Activated CD8-positive, alpha-beta T cell treated with anti-CD3 and anti-CD28 coated beads, Interleukin-2, amount 10 ng/mL, durations not matched to agents 7 days and 5 days (primary cell): ENCODE data around the gene GRIA3. TPM values are rescaled to one million over a fixed set of nuclear protein-coding genes. Genes with fewer than 3 reads are reported as not detected.

Experiments
- ATAC-seq: fragments of 150-1000 bp; cut with Tn5 transposase; one replicate; pipeline ENCODE4 v1.10.0; 2021; ENCODE audit warnings: moderate library complexity
- CTCF ChIA-PET: fragments of 350-600 bp; sonication (Branson Sonifier 250); formaldehyde crosslinking; loops from one replicate; lab custom pipeline; 2021; ENCODE audit warnings: antibody characterized with exemption; lab: Charles Lee
- POLR2A ChIA-PET: fragments of 350-600 bp; sonication (Branson Sonifier 250); formaldehyde crosslinking; loops from one replicate; lab custom pipeline; 2021; ENCODE audit warnings: antibody characterized with exemption; lab: Charles Lee
- DNase-seq: peaks from one replicate; pipeline ENCODE4 v3.0.0-alpha.2; 2020
- H3K27ac Mint-ChIP-seq: one replicate; pipeline ENCODE4 v1.8.0; 2021; ENCODE audit warnings: mild to moderate bottlenecking, mixed read lengths
- H3K27me3 Mint-ChIP-seq: one replicate; pipeline ENCODE4 v1.8.0; 2021; ENCODE audit warnings: low read depth, mixed read lengths
- H3K36me3 Mint-ChIP-seq: one replicate; pipeline ENCODE4 v1.8.0; 2021; ENCODE audit warnings: low read depth, mixed read lengths
- H3K4me1 Mint-ChIP-seq: one replicate; pipeline ENCODE4 v1.8.0; 2021; ENCODE audit warnings: low read depth, mixed read lengths
- H3K4me3 Mint-ChIP-seq: one replicate; pipeline ENCODE4 v1.8.0; 2021; ENCODE audit warnings: mild to moderate bottlenecking, mixed read lengths
- H3K9me3 Mint-ChIP-seq: one replicate; pipeline ENCODE4 v1.8.0; 2022; ENCODE audit warnings: mixed read lengths; ENCODE audit not compliant: insufficient read depth
- total RNA-seq, 2 experiments: library from RNA; stranded (reverse); gene quantifications; one replicate each; pipeline ENCODE4 v1.2.3, GENCODE V29; 2021

Gene GRIA3
- total RNA-seq, 2 experiments from 2014 or later, result not detected

GRCh38 chrX:123202523-123202922 lies 18.4 kb downstream of the GRIA3 start:
- ATAC-seq, result no peak
- ChIA-PET CTCF (no interaction called here), POLR2A (no interaction called here)
- H3K36me3 Mint-ChIP-seq, result no peaks in the 10 kb centered on the region
- no peaks in the 10 kb centered on the region for H3K9me3 Mint-ChIP-seq
- H3K27me3 Mint-ChIP-seq, result no peaks in the 10 kb centered on the region
- H3K4me3 Mint-ChIP-seq, result no peak overlapping the region
- no peak for DNase-seq
- H3K27ac Mint-ChIP-seq, result no peak overlapping the region
- no peaks in the 10 kb centered on the region for H3K4me1 Mint-ChIP-seq

DNA sequence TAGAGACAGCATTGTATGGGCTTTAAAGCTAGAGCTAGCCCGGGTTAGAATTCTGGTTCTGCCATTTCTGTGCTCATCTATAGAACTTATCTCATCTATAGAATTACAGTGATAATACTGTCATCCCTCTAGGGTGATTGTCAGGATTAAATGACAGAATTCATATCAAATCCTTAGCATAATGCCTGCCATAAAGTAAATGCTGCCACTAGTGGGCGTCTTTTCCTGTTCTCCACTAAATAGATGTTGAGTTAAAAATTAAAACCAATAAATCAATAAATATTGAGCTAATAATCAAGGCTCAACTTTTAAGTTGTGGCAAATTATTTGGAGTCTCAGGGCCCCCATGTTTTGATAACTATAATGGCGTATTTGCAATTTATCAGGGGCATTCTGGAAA lies 19.7 kb downstream of the GRIA3 start:
- CTCF ChIA-PET, result no interaction called here
- POLR2A ChIA-PET, result no interaction called here
- Mint-ChIP-seq H3K4me3 (no peak overlapping the region), H3K4me1 (no peaks in the 10 kb centered on the region), H3K9me3 (no peaks in the 10 kb centered on the region), H3K36me3 (no peaks in the 10 kb centered on the region), H3K27me3 (no peaks in the 10 kb centered on the region), H3K27ac (no peak overlapping the region)
- ATAC-seq (no peak), DNase-seq (no peak)

- no peaks in the 10 kb centered on the region for H3K4me1 Mint-ChIP-seq
- H3K9me3 Mint-ChIP-seq, result no peaks in the 10 kb centered on the region
- no peaks in the 10 kb centered on the region for H3K36me3 Mint-ChIP-seq
- no peak for ATAC-seq
- CTCF ChIA-PET, result no interaction called here
- no peaks in the 10 kb centered on the region for H3K27me3 Mint-ChIP-seq
- no peak overlapping the region for H3K27ac Mint-ChIP-seq
- H3K4me3 Mint-ChIP-seq, result no peak overlapping the region
- no peak for DNase-seq
- POLR2A ChIA-PET, result no interaction called here
These were observed 22.1 kb downstream of the GRIA3 start for GRCh38 chrX:123206176-123206575.

DNA sequence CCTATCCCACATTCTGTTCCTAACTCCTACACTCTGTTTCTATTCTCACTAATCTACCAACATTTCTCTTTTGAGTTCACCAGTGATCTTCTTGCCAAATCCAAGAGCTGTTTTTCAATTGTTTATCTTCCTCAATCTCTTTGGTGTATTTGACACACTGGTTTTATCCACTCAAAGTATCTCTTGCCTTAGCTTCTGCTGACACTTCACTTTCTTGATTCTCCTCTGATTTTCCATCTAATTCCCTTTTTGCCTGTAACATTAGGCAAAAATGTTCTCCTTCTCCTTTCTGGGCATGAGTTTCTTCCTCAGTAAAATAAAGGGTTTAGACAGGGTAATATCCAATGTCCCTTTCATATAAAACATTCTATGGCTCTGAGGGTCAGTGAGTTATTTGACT lies 26.2 kb downstream of the GRIA3 start:
- DNase-seq, result no peak
- Mint-ChIP-seq H3K4me3 (no peak overlapping the region), H3K36me3 (no peaks in the 10 kb centered on the region), H3K27ac (no peak overlapping the region), H3K9me3 (no peaks in the 10 kb centered on the region), H3K4me1 (no peaks in the 10 kb centered on the region), H3K27me3 (no peaks in the 10 kb centered on the region)
- POLR2A ChIA-PET, result no interaction called here
- CTCF ChIA-PET, result no interaction called here
- no peak for ATAC-seq

DNA sequence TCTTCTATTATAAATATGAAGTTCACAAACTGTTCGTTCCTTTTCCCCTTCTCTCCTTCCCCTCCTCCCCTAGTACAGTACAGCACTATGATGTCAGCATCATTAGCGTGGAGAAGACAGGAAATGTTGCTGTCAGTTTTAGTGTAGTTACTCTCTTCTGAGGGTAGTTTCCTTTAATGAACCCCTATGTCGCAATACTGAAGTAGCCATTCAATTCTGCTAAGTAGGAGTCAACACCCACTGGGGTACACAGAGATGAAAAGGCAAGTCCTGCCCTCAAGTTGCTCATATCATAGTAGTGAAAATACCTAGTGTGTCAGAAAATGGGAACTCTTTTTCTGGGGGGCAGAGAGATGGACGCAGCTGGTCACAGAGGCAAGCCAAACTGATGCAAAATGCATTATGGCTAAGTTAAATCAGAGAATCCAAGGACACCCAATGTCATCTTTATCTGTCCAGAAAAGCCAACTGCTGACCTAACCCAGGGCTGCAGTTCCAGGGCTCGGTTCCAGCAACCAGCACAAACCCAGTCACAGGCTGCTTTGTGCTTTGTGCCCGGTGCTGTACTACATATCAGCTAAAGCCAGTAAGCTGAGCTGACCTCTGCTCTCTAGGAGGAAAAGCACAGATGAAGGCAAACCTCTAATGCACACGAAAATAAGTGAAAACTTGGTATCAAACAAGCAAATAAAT lies 31.5 kb downstream of the GRIA3 start:
- no peak overlapping the region for H3K4me3 Mint-ChIP-seq
- DNase-seq (no peak), ATAC-seq (no peak)
- H3K36me3 Mint-ChIP-seq, result no peaks in the 10 kb centered on the region
- ChIA-PET POLR2A (no interaction called here), CTCF (no interaction called here)
- H3K27ac Mint-ChIP-seq, result no peak overlapping the region
- no peaks in the 10 kb centered on the region for H3K4me1 Mint-ChIP-seq
- no peaks in the 10 kb centered on the region for H3K27me3 Mint-ChIP-seq
- no peaks in the 10 kb centered on the region for H3K9me3 Mint-ChIP-seq

GRCh38 chrX:123217077-123217476 lies 33.0 kb downstream of the GRIA3 start:
- ChIA-PET POLR2A (no interaction called here), CTCF (no interaction called here)
- ATAC-seq, result no peak
- Mint-ChIP-seq H3K27me3 (no peaks in the 10 kb centered on the region), H3K4me1 (no peaks in the 10 kb centered on the region), H3K9me3 (no peaks in the 10 kb centered on the region), H3K4me3 (no peak overlapping the region), H3K27ac (no peak overlapping the region), H3K36me3 (no peaks in the 10 kb centered on the region)
- no peak for DNase-seq

- Mint-ChIP-seq H3K36me3 (no peaks in the 10 kb centered on the region), H3K4me1 (no peaks in the 10 kb centered on the region), H3K27ac (no peak overlapping the region), H3K27me3 (no peaks in the 10 kb centered on the region), H3K4me3 (no peak overlapping the region), H3K9me3 (no peaks in the 10 kb centered on the region)
- DNase-seq (no peak), ATAC-seq (no peak)
- POLR2A ChIA-PET, result no interaction called here
- CTCF ChIA-PET, result no interaction called here
These were observed 33.6 kb downstream of the GRIA3 start for GRCh38 chrX:123217728-123218127.

- ChIA-PET POLR2A (no interaction called here), CTCF (no interaction called here)
- Mint-ChIP-seq H3K4me3 (no peak overlapping the region), H3K27me3 (no peaks in the 10 kb centered on the region), H3K4me1 (no peaks in the 10 kb centered on the region), H3K9me3 (no peaks in the 10 kb centered on the region), H3K27ac (no peak overlapping the region), H3K36me3 (no peaks in the 10 kb centered on the region)
- ATAC-seq (no peak), DNase-seq (no peak)
These were observed 35.8 kb downstream of the GRIA3 start for GRCh38 chrX:123219916-123220315.

- POLR2A ChIA-PET, result no interaction called here
- no peak for DNase-seq
- ATAC-seq, result no peak
- H3K4me1 Mint-ChIP-seq, result no peaks in the 10 kb centered on the region
- H3K27ac Mint-ChIP-seq, result no peak overlapping the region
- no peak overlapping the region for H3K4me3 Mint-ChIP-seq
- no peaks in the 10 kb centered on the region for H3K27me3 Mint-ChIP-seq
- CTCF ChIA-PET, result no interaction called here
- no peaks in the 10 kb centered on the region for H3K36me3 Mint-ChIP-seq
- no peaks in the 10 kb centered on the region for H3K9me3 Mint-ChIP-seq
These were observed 38.8 kb downstream of the GRIA3 start for GRCh38 chrX:123222920-123223319.

GRCh38 chrX:123223409-123223808 lies 39.3 kb downstream of the GRIA3 start:
- H3K9me3 Mint-ChIP-seq, result no peaks in the 10 kb centered on the region
- DNase-seq, result no peak
- no peak overlapping the region for H3K27ac Mint-ChIP-seq
- no peaks in the 10 kb centered on the region for H3K4me1 Mint-ChIP-seq
- ChIA-PET CTCF (no interaction called here), POLR2A (no interaction called here)
- no peaks in the 10 kb centered on the region for H3K36me3 Mint-ChIP-seq
- H3K27me3 Mint-ChIP-seq, result no peaks in the 10 kb centered on the region
- no peak for ATAC-seq
- H3K4me3 Mint-ChIP-seq, result no peak overlapping the region

GRCh38 chrX:123223859-123224258 lies 39.8 kb downstream of the GRIA3 start:
- ChIA-PET CTCF (no interaction called here), POLR2A (no interaction called here)
- no peaks in the 10 kb centered on the region for H3K27me3 Mint-ChIP-seq
- H3K36me3 Mint-ChIP-seq, result no peaks in the 10 kb centered on the region
- no peak overlapping the region for H3K4me3 Mint-ChIP-seq
- DNase-seq (no peak), ATAC-seq (no peak)
- no peaks in the 10 kb centered on the region for H3K4me1 Mint-ChIP-seq
- no peaks in the 10 kb centered on the region for H3K9me3 Mint-ChIP-seq
- no peak overlapping the region for H3K27ac Mint-ChIP-seq

GRCh38 chrX:123230798-123231197 lies 46.7 kb downstream of the GRIA3 start:
- Mint-ChIP-seq H3K27me3 (no peaks in the 10 kb centered on the region), H3K9me3 (no peaks in the 10 kb centered on the region), H3K27ac (no peak overlapping the region), H3K4me3 (no peak overlapping the region), H3K36me3 (no peaks in the 10 kb centered on the region), H3K4me1 (no peaks in the 10 kb centered on the region)
- POLR2A ChIA-PET, result no interaction called here
- ATAC-seq, result no peak
- CTCF ChIA-PET, result no interaction called here
- no peak for DNase-seq

GRCh38 chrX:123236859-123237258 lies 52.8 kb downstream of the GRIA3 start:
- Mint-ChIP-seq H3K36me3 (no peaks in the 10 kb centered on the region), H3K4me3 (no peak overlapping the region), H3K9me3 (no peaks in the 10 kb centered on the region), H3K27ac (no peak overlapping the region), H3K4me1 (no peaks in the 10 kb centered on the region), H3K27me3 (no peaks in the 10 kb centered on the region)
- ATAC-seq (no peak), DNase-seq (no peak)
- ChIA-PET POLR2A (no interaction called here), CTCF (no interaction called here)
